CD14-positive monocyte (primary cell): ENCODE results near the gene ADAMTS9. TPM values are rescaled to one million over a fixed set of nuclear protein-coding genes. Genes with fewer than 3 reads are reported as not detected.

Experiments used
- DNase-seq, 3 donors: peaks; one replicate each; pipeline ENCODE4 v3.0.0-alpha.2; 2011 to 2022
- H2AFZ ChIP-seq: 2 replicates; pipeline ENCODE4 v1.6.0; 2012; ENCODE audit warnings: mild to moderate bottlenecking, low read depth, low read length, inconsistent platforms; ENCODE audit not compliant: insufficient read depth, poor library complexity, severe bottlenecking
- H3K27ac ChIP-seq, 2 donors: 1 replicate in 1 of 2; 2 replicates in 1 of 2; pipeline ENCODE4 v1.5.1; 2012 to 2013; ENCODE audit warnings: low read length in 2 of 2, control low read depth in 1 of 2, inconsistent platforms in 1 of 2, low read depth in 1 of 2, mild to moderate bottlenecking in 1 of 2
- H3K27me3 ChIP-seq, 2 donors: one replicate each; pipeline versions ENCODE4 v1.6.0 to v1.6.1; 2011 to 2013; ENCODE audit warnings: low read length in 2 of 2; ENCODE audit not compliant: control insufficient read depth in 2 of 2, insufficient read depth in 2 of 2
- H3K36me3 ChIP-seq, 2 donors: replicated peaks in 1 of 2; 1 replicate in 1 of 2; 2 replicates in 1 of 2; pipeline versions ENCODE4 v1.5.1 to v1.6.1; 2012 to 2013; ENCODE audit warnings: low read length in 2 of 2, control low read depth in 1 of 2, inconsistent platforms in 1 of 2, mild to moderate bottlenecking in 1 of 2; ENCODE audit not compliant: insufficient read depth in 2 of 2, control insufficient read depth in 1 of 2
- H3K4me1 ChIP-seq, 2 donors: 1 replicate in 1 of 2; 2 replicates in 1 of 2; pipeline versions ENCODE4 v1.5.1 to v1.6.1; 2012 to 2013; ENCODE audit warnings: low read length in 2 of 2, control low read depth in 1 of 2, inconsistent platforms in 1 of 2, mild to moderate bottlenecking in 1 of 2, moderate library complexity in 1 of 2; ENCODE audit not compliant: insufficient read depth in 2 of 2, control insufficient read depth in 1 of 2
- H3K4me2 ChIP-seq: replicated peaks from 2 replicates; pipeline ENCODE3; 2012; ENCODE audit warnings: low read length, moderate library complexity, mild to moderate bottlenecking; ENCODE audit not compliant: poor library complexity, severe bottlenecking; ENCODE audit errors: extremely low read depth
- H3K4me3 ChIP-seq, 3 experiments: fragments of 200-600 bp in 1 of 3; sonication (generic) in 1 of 3; replicated peaks in 1 of 3; 1 replicate in 2 of 3; 2 replicates in 1 of 3; pipeline ENCODE4 v1.5.1; 2011 to 2013; ENCODE audit warnings: low read length in 3 of 3, mild to moderate bottlenecking in 3 of 3, control low read depth in 2 of 3, low read depth in 2 of 3, inconsistent platforms in 1 of 3, moderate library complexity in 1 of 3
- H3K79me2 ChIP-seq: 2 replicates; pipeline ENCODE4 v1.6.0; 2012; ENCODE audit warnings: mild to moderate bottlenecking, control low read depth, inconsistent platforms, low read length, moderate library complexity; ENCODE audit not compliant: insufficient read depth
- H3K9ac ChIP-seq: 2 replicates; pipeline ENCODE4 v1.6.0; 2017; ENCODE audit warnings: low read length, mild to moderate bottlenecking; ENCODE audit not compliant: insufficient read depth, poor library complexity, severe bottlenecking
- H3K9me3 ChIP-seq, 2 donors: replicated peaks in 1 of 2; 1 replicate in 1 of 2; 2 replicates in 1 of 2; pipeline versions ENCODE4 v1.5.1 to v1.6.1; 2012 to 2013; ENCODE audit warnings: low read length in 2 of 2, control low read depth in 1 of 2; ENCODE audit not compliant: control insufficient read depth in 1 of 2, insufficient read depth in 1 of 2
- H4K20me1 ChIP-seq: 2 replicates; pipeline ENCODE4 v1.6.0; 2012; ENCODE audit warnings: mild to moderate bottlenecking, low read length, control low read depth, moderate library complexity; ENCODE audit not compliant: insufficient read depth
- H3K27ac Mint-ChIP-seq, 7 donors: one replicate each; pipeline ENCODE4 v1.8.0; 2020; ENCODE audit warnings: mild to moderate bottlenecking in 7 of 7, mixed read lengths in 7 of 7, moderate library complexity in 6 of 7, inconsistent platforms in 2 of 7
- H3K27me3 Mint-ChIP-seq, 3 donors: one replicate each; pipeline ENCODE4 v1.8.0; 2021 to 2022; ENCODE audit warnings: low read depth in 3 of 3, mild to moderate bottlenecking in 3 of 3, mixed read lengths in 3 of 3, moderate library complexity in 3 of 3, inconsistent platforms in 1 of 3
- H3K36me3 Mint-ChIP-seq, 2 donors: one replicate each; pipeline ENCODE4 v1.8.0; 2020; ENCODE audit warnings: mixed read lengths in 2 of 2, inconsistent platforms in 1 of 2, mild to moderate bottlenecking in 1 of 2
- H3K4me1 Mint-ChIP-seq: one replicate; pipeline ENCODE4 v1.8.0; 2020; ENCODE audit warnings: mild to moderate bottlenecking, mixed read lengths
- H3K4me3 Mint-ChIP-seq, 2 donors: one replicate each; pipeline ENCODE4 v1.8.0; 2020; ENCODE audit warnings: mild to moderate bottlenecking in 2 of 2, mixed read lengths in 2 of 2, moderate library complexity in 1 of 2
- H3K9me3 Mint-ChIP-seq, 7 donors: one replicate each; pipeline ENCODE4 v1.8.0; 2020 to 2022; ENCODE audit warnings: mixed read lengths in 7 of 7, mild to moderate bottlenecking in 6 of 7, moderate library complexity in 6 of 7, inconsistent platforms in 2 of 7
- CTCF ChIP-seq: fragments of 200-600 bp; IDR thresholded peaks from one replicate; pipeline ENCODE4 v1.8.0; 2022; ENCODE audit warnings: antibody characterized with exemption, mild to moderate bottlenecking
- WGBS: methylation state at CpG from one replicate; pipeline ENCODE4 v1.1.5; 2013; ENCODE audit warnings: missing lambda C conversion rate; ENCODE audit not compliant: insufficient coverage; 5-methylcytosine and 5-hydroxymethylcytosine counted together
- intact Hi-C, 2 donors: fragments of 100-400 bp; cut with micrococcal nuclease; formaldehyde crosslinking; loops; one replicate each; pipeline versions ENCODE4 v1.15.0 to v1.15.1; 2023
- polyA plus RNA-seq, 3 donors: library from polyadenylated mRNA; depleted of rRNA in 1 of 3; unstranded in 2 of 3; stranded (reverse) in 1 of 3; fragments of 300-500 nt in 2 of 3; fragments of >200 nt in 1 of 3; fragmentation: Illumina TruSeq in 2 of 3; gene quantifications; 1 replicate in 2 of 3; 2 replicates in 1 of 3; pipeline ENCODE4 v1.2.3, GENCODE V29; 2012 to 2021
- small RNA-seq: library from RNA; depleted of rRNA; stranded (forward); fragments of <200 nt; gene quantifications from one replicate; pipeline ENCODE3, GENCODE V24; 2012; ENCODE audit warnings: low read depth; ENCODE audit not compliant: insufficient read length

Gene ADAMTS9
- polyA plus RNA-seq, 3 donors: not detected

- H3K9me3 ChIP-seq: no peaks in the 10 kb centered on the region
- H3K79me2 ChIP-seq: no peaks in the 10 kb centered on the region
- intact Hi-C loops: no loop called here
- no peak overlapping the region for H3K4me2 ChIP-seq
- no peak overlapping the region for H3K4me3 ChIP-seq
- H3K27me3 ChIP-seq: peaks cover 0 to 3% of the 10 kb centered on the region in 2 donors
- peaks cover 0 to 1% (median 0%) of the 10 kb centered on the region in 7 donors for H3K9me3 Mint-ChIP-seq
- no peak overlapping the region for H3K27ac Mint-ChIP-seq
- no peak for TF ChIP-seq CTCF
- no peaks in the 10 kb centered on the region for H3K4me1 Mint-ChIP-seq
- no peaks in the 10 kb centered on the region for H3K36me3 ChIP-seq
- no peaks in the 10 kb centered on the region for H3K36me3 Mint-ChIP-seq
- no peak overlapping the region for H3K9ac ChIP-seq
- H3K4me1 ChIP-seq: no peaks in the 10 kb centered on the region
- no peaks in the 10 kb centered on the region for H4K20me1 ChIP-seq
- no peak overlapping the region for H2AFZ ChIP-seq
- H3K27ac ChIP-seq: no peak overlapping the region
- WGBS: 100% methylated on average over 1 of the region's 5 CpGs
- H3K4me3 Mint-ChIP-seq: no peak overlapping the region
- peaks cover 7 to 15% (median 11%) of the 10 kb centered on the region in 3 donors for H3K27me3 Mint-ChIP-seq
- DNase-seq: no peak
Observed at GRCh38 chr3:64467255-64467944, 220.4 kb downstream of the ADAMTS9 start.

Small RNA genes within 50 kb of the gene (small RNA-seq; reads per million reads assigned to genes)
- gene RNU6-739P: not detected
